SU-DHL-6 (cell line): ENCODE data around the gene RPA3.

Experiments
- CTCF ChIP-seq: fragments of 200-600 bp; sonication (generic); IDR thresholded peaks from one replicate; pipeline ENCODE4 v1.5.1; 2017; ENCODE audit warnings: antibody characterized with exemption, mild to moderate bottlenecking, low read length, moderate library complexity; ENCODE audit not compliant: insufficient read depth, poor library complexity, severe bottlenecking
- EZH2phosphoT487 ChIP-seq: fragments of 200-600 bp; sonication (generic), shearing (Covaris generic); conservative IDR thresholded peaks from 2 replicates; pipeline ENCODE4 v1.6.1; 2018; ENCODE audit warnings: mild to moderate bottlenecking, antibody characterized with exemption, low read length, moderate library complexity, mixed read lengths

GRCh38 chr7:7596176-7596575, 122.2 kb downstream of the RPA3 start:
- TF ChIP-seq CTCF (no peak), EZH2phosphoT487 (no peak)
